Activated B cell treated with CpG ODN at 0.5 μM for 24 hours (primary cell): ENCODE results near the gene F13A1. TPM values are rescaled to one million over a fixed set of nuclear protein-coding genes. Genes with fewer than 3 reads are reported as not detected.

Source experiments
- ATAC-seq: fragments of 200-7000 bp; cut with Tn5 transposase; one replicate; pipeline ENCODE4 v1.10.0; 2021; ENCODE audit warnings: low read depth, mild to moderate bottlenecking, moderate library complexity
- CTCF ChIA-PET: fragments of 350-600 bp; sonication (Branson Sonifier 250); formaldehyde crosslinking; loops from one replicate; lab custom pipeline; 2021; ENCODE audit warnings: antibody characterized with exemption; lab: Charles Lee
- POLR2A ChIA-PET: fragments of 350-600 bp; sonication (Branson Sonifier 250); formaldehyde crosslinking; loops from one replicate; lab custom pipeline; 2021; ENCODE audit warnings: antibody characterized with exemption; lab: Charles Lee
- DNase-seq: peaks from one replicate; pipeline ENCODE4 v3.0.0; 2022
- H3K27ac Mint-ChIP-seq: one replicate; pipeline ENCODE4 v1.8.0; 2020; ENCODE audit warnings: mixed read lengths
- H3K27me3 Mint-ChIP-seq: one replicate; pipeline ENCODE4 v1.8.0; 2021; ENCODE audit warnings: mixed read lengths
- H3K36me3 Mint-ChIP-seq: one replicate; pipeline ENCODE4 v1.8.0; 2021; ENCODE audit warnings: low read depth, mixed read lengths
- H3K4me1 Mint-ChIP-seq: one replicate; pipeline ENCODE4 v1.8.0; 2021; ENCODE audit warnings: mixed read lengths
- H3K4me3 Mint-ChIP-seq: one replicate; pipeline ENCODE4 v1.8.0; 2020; ENCODE audit warnings: mild to moderate bottlenecking, mixed read lengths
- H3K9me3 Mint-ChIP-seq: one replicate; pipeline ENCODE4 v1.8.0; 2020; ENCODE audit warnings: mixed read lengths
- intact Hi-C: fragments of 100-400 bp; cut with micrococcal nuclease; formaldehyde crosslinking; loops from one replicate; pipeline ENCODE4 v1.15.1; 2024
- total RNA-seq: library from RNA; stranded (reverse); gene quantifications from 2 replicates; pipeline ENCODE4 v1.2.3, GENCODE V29; 2022
- TF ChIP-seq, protein P1 (sequence below): fragments of 200-600 bp; IDR thresholded peaks from one replicate; pipeline ENCODE4 v1.8.0; 2022; ENCODE audit warnings: antibody characterized with exemption, mild to moderate bottlenecking

Gene F13A1
- total RNA-seq, 1 donor from 2014 or later: 0.75 TPM

DNA sequence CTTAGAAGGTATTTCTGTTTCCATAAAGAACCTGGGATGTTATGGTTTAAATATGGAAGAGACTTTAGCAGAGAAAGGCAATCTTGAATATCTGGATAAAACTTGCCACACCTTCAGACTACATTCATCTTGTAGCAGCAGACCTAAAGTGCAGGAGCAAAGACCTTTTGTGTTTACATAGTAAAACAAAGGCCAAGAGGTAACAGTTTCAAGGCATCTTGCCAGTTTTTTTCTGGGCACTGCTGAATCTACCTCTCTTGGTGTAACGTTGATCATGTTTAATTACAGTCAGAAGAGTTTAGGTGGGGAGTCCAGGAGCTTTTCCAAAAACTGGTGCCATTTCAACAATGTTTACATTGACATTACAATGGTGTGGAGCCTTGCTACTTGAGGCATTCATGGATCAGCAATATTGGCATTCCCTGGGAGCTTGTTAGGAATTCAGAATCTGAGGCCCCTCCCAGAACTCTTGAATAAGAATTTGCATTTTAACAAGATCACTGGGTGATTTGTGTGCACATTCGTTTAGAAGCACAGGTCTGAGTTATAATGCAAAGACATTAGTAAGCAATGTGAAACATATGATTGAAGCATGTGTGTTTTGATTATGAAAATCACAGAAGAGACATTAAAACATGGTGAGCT, 94.5 kb downstream of the F13A1 start:
- H3K27me3 Mint-ChIP-seq: peaks cover 37% of the 10 kb centered on the region
- intact Hi-C loops: no loop called here
- TF ChIP-seq, protein P1, sequence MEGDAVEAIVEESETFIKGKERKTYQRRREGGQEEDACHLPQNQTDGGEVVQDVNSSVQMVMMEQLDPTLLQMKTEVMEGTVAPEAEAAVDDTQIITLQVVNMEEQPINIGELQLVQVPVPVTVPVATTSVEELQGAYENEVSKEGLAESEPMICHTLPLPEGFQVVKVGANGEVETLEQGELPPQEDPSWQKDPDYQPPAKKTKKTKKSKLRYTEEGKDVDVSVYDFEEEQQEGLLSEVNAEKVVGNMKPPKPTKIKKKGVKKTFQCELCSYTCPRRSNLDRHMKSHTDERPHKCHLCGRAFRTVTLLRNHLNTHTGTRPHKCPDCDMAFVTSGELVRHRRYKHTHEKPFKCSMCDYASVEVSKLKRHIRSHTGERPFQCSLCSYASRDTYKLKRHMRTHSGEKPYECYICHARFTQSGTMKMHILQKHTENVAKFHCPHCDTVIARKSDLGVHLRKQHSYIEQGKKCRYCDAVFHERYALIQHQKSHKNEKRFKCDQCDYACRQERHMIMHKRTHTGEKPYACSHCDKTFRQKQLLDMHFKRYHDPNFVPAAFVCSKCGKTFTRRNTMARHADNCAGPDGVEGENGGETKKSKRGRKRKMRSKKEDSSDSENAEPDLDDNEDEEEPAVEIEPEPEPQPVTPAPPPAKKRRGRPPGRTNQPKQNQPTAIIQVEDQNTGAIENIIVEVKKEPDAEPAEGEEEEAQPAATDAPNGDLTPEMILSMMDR: no peak
- ChIA-PET CTCF (no interaction called here), POLR2A (no interaction called here)
- ATAC-seq (no peak), DNase-seq (no peak)
- no peaks in the 10 kb centered on the region for H3K4me1 Mint-ChIP-seq
- no peak overlapping the region for H3K27ac Mint-ChIP-seq
- no peak overlapping the region for H3K4me3 Mint-ChIP-seq
- no peaks in the 10 kb centered on the region for H3K36me3 Mint-ChIP-seq
- H3K9me3 Mint-ChIP-seq: peaks cover 3% of the 10 kb centered on the region

DNA sequence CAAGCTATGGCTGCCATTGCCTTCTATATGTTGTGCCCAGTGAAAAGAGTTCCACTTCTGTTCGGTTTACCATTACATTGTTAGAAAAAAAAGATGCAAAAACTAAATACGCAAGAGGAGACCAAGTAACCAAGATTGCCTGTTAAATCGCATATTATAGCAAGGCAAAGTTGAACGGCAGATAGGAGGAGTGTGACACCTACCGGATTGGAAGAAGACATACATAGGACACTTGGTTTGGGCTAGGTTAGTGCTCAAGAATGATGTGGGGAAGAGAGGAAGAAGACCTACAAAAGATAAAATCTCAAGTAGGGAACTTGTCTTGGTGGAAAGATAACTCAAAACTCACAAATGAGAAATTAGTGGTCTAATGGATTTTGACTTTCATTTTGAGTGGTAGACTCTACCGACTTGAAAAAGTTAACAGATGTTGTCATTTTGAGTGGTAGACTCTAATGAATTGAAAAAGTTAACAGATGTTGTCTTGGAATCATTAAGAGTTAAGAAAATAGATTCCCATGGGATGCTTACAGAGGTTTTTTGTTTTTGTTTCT, 95.5 kb downstream of the F13A1 start:
- ATAC-seq: no peak
- Mint-ChIP-seq H3K4me3 (no peak overlapping the region), H3K4me1 (no peaks in the 10 kb centered on the region), H3K9me3 (no peaks in the 10 kb centered on the region), H3K27me3 (peaks cover 34% of the 10 kb centered on the region), H3K27ac (no peak overlapping the region), H3K36me3 (no peaks in the 10 kb centered on the region)
- TF ChIP-seq, protein P1: no peak
- intact Hi-C loops: no loop called here
- no peak for DNase-seq
- CTCF ChIA-PET: no interaction called here
- POLR2A ChIA-PET: no interaction called here

DNA sequence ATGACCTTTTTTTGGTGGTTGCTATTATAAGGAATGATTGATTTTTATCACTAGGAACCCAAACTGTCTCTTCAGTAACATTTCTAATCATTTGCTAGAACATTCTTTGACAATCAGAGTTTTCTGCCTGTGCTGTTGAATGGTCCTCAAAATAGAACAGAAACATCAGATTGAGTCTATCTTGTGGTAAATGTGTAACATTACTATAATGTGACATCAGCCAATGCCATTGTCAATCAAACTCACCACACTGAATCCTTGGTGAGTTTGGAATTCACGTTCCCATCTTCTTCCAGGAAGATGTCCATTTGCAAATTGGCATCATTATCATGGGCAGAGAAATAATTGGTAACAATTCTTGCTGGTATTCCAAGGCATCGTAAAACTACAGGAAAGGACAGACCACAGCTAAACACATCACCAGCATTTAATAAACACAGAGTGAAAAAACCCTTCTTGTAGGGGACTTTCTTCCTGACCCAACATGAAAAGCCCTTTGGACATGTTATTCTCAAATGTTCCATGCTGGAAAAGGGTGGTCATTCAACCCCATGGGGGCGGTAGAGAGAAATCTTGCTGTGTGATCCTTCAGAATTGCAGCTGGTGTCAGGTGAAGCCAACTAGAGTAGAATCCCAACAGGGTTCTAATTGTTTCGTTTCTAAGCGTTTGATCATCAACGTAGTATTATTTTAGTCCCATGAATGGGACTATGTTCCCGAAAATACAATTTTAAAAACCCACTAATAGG, 98.5 kb downstream of the F13A1 start:
- Mint-ChIP-seq H3K9me3 (no peaks in the 10 kb centered on the region), H3K4me1 (no peaks in the 10 kb centered on the region), H3K36me3 (no peaks in the 10 kb centered on the region), H3K27ac (no peak overlapping the region), H3K4me3 (no peak overlapping the region), H3K27me3 (peaks cover 21% of the 10 kb centered on the region)
- DNase-seq (no peak), ATAC-seq (no peak)
- ChIA-PET POLR2A (interaction anchor here (0.8 kb wide), 1 partner anchor 98 kb away, joined by 3 read pairs; no protein-coding TSS in a partner anchor), CTCF (interaction anchor here (0.9 to 2.9 kb wide), 5 partner anchors 270 to 325 kb away, joined by 3 to 17 read pairs (median 3); no protein-coding TSS in a partner anchor)
- intact Hi-C loops: loop anchor here (1.0 kb wide), 2 partner anchors 272 to 325 kb away; no protein-coding TSS in a partner anchor
- TF ChIP-seq, protein P1: no peak

DNA sequence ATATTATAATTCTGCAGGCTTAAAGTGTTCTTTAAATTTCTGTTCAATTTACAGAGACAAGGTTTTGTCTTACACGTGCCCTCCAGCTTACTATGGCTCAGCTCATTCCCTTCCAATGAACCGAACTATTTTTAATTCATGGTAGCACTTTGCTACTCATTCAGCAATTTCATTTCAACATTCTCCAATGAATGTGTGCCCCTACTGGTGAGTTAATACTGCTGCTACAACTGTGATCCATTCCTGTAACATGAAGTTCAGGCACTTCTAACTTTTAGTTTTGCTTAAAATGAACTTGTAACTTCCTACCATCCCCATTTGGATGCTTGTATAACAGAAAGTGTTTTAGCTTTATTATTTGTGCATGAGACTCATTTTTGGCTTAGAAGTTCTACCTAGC, 99.7 kb downstream of the F13A1 start:
- POLR2A ChIA-PET: no interaction called here
- CTCF ChIA-PET: interaction anchor here (0.6 to 2.9 kb wide), 4 partner anchors 168 to 326 kb away, joined by 3 to 17 read pairs (median 8); no protein-coding TSS in a partner anchor
- DNase-seq (no peak), ATAC-seq (no peak)
- no peak overlapping the region for H3K4me3 Mint-ChIP-seq
- no peaks in the 10 kb centered on the region for H3K4me1 Mint-ChIP-seq
- no peaks in the 10 kb centered on the region for H3K9me3 Mint-ChIP-seq
- peaks cover 16% of the 10 kb centered on the region for H3K27me3 Mint-ChIP-seq
- H3K36me3 Mint-ChIP-seq: no peaks in the 10 kb centered on the region
- TF ChIP-seq, protein P1: no peak
- intact Hi-C loops: no loop called here
- H3K27ac Mint-ChIP-seq: no peak overlapping the region

DNA sequence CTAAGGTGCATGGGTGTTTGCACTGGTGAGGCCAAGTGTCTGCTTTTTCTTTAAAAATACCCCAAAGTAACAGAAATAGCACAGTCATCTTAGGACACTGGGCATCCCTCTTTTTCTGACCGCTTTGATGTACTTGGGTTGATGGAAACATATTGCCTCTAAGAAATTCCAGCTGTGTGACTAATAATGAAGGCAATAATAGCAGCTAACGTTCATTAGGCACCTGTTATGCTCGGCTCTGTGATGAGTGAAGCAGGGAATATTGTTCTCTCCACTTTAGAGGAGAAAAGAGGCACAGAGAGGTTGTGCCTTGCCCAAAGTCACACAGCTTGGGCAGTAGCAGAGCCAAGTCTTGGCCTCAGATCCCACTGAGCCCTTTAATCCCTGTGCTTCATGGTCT, 100.7 kb downstream of the F13A1 start:
- no peaks in the 10 kb centered on the region for H3K9me3 Mint-ChIP-seq
- ATAC-seq (no peak), DNase-seq (no peak)
- ChIA-PET POLR2A (no interaction called here), CTCF (interaction anchor here (2.9 kb wide), 1 partner anchor 275 kb away, joined by 13 read pairs; no protein-coding TSS in a partner anchor)
- no peak overlapping the region for H3K27ac Mint-ChIP-seq
- TF ChIP-seq, protein P1: no peak
- intact Hi-C loops: no loop called here
- H3K27me3 Mint-ChIP-seq: peaks cover 12% of the 10 kb centered on the region
- no peaks in the 10 kb centered on the region for H3K4me1 Mint-ChIP-seq
- no peaks in the 10 kb centered on the region for H3K36me3 Mint-ChIP-seq
- no peak overlapping the region for H3K4me3 Mint-ChIP-seq
